ENCODE measurements around the gene LSS. TPM values are rescaled to one million over a fixed set of nuclear protein-coding genes. Genes with fewer than 3 reads are reported as not detected.

LSS gene
- total RNA-seq, 1 donor from 2014 or later: 99.0 TPM

- ATAC-seq (ENCODE audit: low read depth) (no peak), DNase-seq (no peak)
- ChIA-PET POLR2A (no interaction called here), CTCF (no interaction called here)
- intact Hi-C loops (cut with micrococcal nuclease): no loop called here
- no peak overlapping the region for H3K27ac Mint-ChIP-seq
- no peak overlapping the region for H3K4me3 Mint-ChIP-seq
- H3K4me1 Mint-ChIP-seq: no peaks in the 10 kb centered on the region
- peaks cover 9% of the 10 kb centered on the region for H3K36me3 Mint-ChIP-seq (ENCODE audit: low read depth)
- TF ChIP-seq CTCF (IDR thresholded peaks at IDR 0.05): no peak
- no peaks in the 10 kb centered on the region for H3K9me3 Mint-ChIP-seq
- no peaks in the 10 kb centered on the region for H3K27me3 Mint-ChIP-seq
These were observed 68.0 kb downstream of the LSS start for GRCh38 chr21:46160657-46160906.

DNA sequence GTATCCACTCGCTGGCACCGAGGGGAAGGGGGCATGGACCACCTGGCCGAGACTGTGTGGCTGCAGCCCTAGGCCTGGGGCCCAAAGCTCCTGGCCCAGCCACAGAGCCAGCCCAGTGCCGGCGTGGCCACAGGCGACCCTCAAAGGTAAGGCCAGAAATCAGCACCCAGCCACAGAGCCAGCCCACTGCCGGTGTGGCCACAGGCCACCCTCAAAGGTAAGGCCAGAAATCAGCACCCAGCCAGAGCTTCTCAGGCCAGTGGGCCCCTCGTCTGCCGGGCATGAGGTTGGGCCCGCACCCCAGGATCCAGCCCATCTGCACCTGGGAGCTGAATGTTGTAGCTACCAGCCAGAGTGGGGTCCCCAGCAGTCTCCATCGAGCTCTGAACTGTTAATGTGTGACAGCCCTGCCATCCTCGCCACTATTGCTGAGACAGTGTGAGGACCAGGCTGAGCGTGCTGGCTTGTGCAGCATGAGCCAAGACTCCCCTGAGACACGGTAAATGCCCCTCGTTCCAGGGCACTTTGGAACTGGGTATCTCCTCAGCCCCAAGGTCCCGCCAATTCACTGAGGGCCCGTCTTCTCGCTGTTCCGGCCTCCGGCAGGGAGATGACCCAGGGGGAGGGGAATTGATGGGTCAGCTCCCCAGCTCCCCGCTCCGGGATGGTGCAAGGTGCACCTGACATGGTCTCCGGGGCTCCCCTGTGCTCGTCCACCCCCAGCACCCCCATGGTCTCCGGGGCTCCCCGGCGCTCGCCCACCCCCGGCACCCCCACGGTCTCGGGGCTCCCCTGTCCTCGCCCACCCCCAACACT lies 68.5 kb downstream of the LSS start:
- H3K27me3 Mint-ChIP-seq: no peaks in the 10 kb centered on the region
- ChIA-PET POLR2A (no interaction called here), CTCF (no interaction called here)
- ATAC-seq (ENCODE audit: low read depth) (no peak), DNase-seq (no peak)
- H3K36me3 Mint-ChIP-seq (ENCODE audit: low read depth): peaks cover 9% of the 10 kb centered on the region
- H3K27ac Mint-ChIP-seq: no peak overlapping the region
- intact Hi-C loops (cut with micrococcal nuclease): no loop called here
- H3K4me1 Mint-ChIP-seq: no peaks in the 10 kb centered on the region
- H3K4me3 Mint-ChIP-seq: no peak overlapping the region
- TF ChIP-seq CTCF (IDR thresholded peaks at IDR 0.05): no peak
- H3K9me3 Mint-ChIP-seq: no peaks in the 10 kb centered on the region

- no peak overlapping the region for H3K27ac Mint-ChIP-seq
- ChIA-PET POLR2A (no interaction called here), CTCF (no interaction called here)
- H3K4me1 Mint-ChIP-seq: no peaks in the 10 kb centered on the region
- H3K9me3 Mint-ChIP-seq: no peaks in the 10 kb centered on the region
- intact Hi-C loops (cut with micrococcal nuclease): no loop called here
- ATAC-seq (ENCODE audit: low read depth) (no peak), DNase-seq (no peak)
- no peaks in the 10 kb centered on the region for H3K27me3 Mint-ChIP-seq
- no peak for TF ChIP-seq CTCF (IDR thresholded peaks at IDR 0.05)
- peaks cover 9% of the 10 kb centered on the region for H3K36me3 Mint-ChIP-seq (ENCODE audit: low read depth)
- no peak overlapping the region for H3K4me3 Mint-ChIP-seq
These were observed 69.2 kb downstream of the LSS start for GRCh38 chr21:46159390-46159789.

DNA sequence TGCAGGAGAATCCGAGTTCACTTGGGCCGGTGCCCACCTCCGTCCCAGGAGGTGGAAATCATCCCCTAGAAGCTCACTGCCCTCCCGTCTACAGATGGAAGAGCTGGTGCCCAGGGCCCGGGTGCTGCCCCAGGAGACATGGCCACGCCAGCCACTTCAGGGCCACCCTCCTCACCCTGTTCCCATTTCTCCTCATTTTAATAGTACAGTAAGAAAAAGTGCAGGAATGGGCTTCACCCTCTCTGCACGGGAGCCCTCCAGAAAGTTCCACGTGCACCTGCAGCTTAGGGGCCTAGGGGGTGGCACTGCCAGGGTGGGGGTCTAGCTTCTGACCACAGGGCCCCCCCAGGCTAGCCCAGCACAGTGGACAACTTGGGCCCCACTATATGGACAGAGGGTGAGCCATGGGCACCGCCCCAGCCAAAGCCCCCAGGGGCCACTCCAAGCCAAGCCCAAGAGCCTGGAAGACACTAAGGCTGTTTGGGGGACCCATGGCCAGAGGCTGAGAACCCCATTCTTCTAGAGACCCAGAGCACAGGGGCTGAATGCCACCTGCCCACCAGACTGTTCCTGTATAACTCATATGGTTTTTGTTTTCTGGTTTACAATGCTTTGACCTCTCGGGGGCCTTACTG lies 69.8 kb downstream of the LSS start:
- ATAC-seq (ENCODE audit: low read depth) (no peak), DNase-seq (no peak)
- CTCF ChIA-PET: no interaction called here
- intact Hi-C loops (cut with micrococcal nuclease): no loop called here
- H3K36me3 Mint-ChIP-seq (ENCODE audit: low read depth): peaks cover 4% of the 10 kb centered on the region
- no peak for TF ChIP-seq CTCF (IDR thresholded peaks at IDR 0.05)
- no peaks in the 10 kb centered on the region for H3K27me3 Mint-ChIP-seq
- no peak overlapping the region for H3K4me3 Mint-ChIP-seq
- no peaks in the 10 kb centered on the region for H3K9me3 Mint-ChIP-seq
- no peaks in the 10 kb centered on the region for H3K4me1 Mint-ChIP-seq
- POLR2A ChIA-PET: no interaction called here
- no peak overlapping the region for H3K27ac Mint-ChIP-seq

GRCh38 chr21:46157987-46158451 lies 70.6 kb downstream of the LSS start:
- ChIA-PET CTCF (no interaction called here), POLR2A (no interaction called here)
- peaks cover 4% of the 10 kb centered on the region for H3K36me3 Mint-ChIP-seq (ENCODE audit: low read depth)
- no peak overlapping the region for H3K4me3 Mint-ChIP-seq
- ATAC-seq (ENCODE audit: low read depth) (no peak), DNase-seq (no peak)
- H3K27me3 Mint-ChIP-seq: no peaks in the 10 kb centered on the region
- no peaks in the 10 kb centered on the region for H3K9me3 Mint-ChIP-seq
- TF ChIP-seq CTCF (IDR thresholded peaks at IDR 0.05): no peak
- H3K27ac Mint-ChIP-seq: no peak overlapping the region
- no peaks in the 10 kb centered on the region for H3K4me1 Mint-ChIP-seq
- intact Hi-C loops (cut with micrococcal nuclease): no loop called here
